Medulla oblongata (tissue), 1 donor: ENCODE data around the gene PARD3.
"Not testable (repeated sequence)": the region's sequence is repeated elsewhere in the genome, so short reads cannot be mapped to it uniquely, and the experiment has no call there.

Source experiments
- DNase-seq: peaks from one replicate; pipeline ENCODE4 v3.0.0-alpha.2; 2015; ENCODE audit errors: extremely low spot score

Gene PARD3

GRCh38 chr10:34078745-34079470 is 736.2 kb downstream of the PARD3 start:
- no peak for DNase-seq

- no peak for DNase-seq
These were observed 736.9 kb downstream of the PARD3 start for GRCh38 chr10:34078017-34078744.

DNA sequence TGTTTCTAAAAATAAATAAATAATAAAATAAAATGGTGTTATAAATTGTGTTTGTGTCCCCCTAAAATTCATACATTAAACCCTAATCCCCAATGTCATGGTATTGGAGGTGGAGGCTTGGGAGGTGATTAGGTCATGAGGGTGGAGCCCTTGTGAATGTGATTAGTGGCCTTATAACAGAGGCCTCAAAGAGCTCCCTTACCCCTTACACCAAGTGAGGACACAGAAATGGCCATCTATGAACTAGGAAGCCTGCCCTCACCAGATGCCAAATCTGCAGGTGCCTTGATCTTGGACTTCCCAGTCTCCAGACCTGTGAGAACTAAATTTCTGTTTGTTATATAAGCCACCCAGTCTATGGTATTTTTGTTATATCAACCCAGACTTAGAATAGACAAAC is 738.7 kb downstream of the PARD3 start:
- no peak for DNase-seq

- no peak for DNase-seq
These were observed 739.7 kb downstream of the PARD3 start for GRCh38 chr10:34075254-34075926.

DNA sequence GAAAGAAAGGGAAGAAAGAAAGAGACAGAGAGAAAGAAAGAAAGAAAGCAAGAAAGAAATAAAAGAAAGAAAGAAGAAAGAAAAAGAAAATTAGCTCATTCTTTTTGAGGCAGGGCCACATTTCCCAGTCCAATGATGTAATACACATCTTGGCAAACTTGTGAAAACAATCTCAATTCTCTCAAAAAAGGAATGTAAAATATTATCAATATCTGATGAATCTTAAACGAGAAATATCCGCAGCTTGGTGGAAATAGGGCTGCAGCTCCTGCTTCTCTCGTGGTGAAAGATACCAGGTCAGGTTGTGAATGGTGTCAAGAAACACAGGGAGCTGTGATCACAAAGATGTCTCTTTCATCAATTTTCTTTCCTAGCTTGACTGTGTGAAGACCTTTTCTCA is 741.0 kb downstream of the PARD3 start:
- no peak for DNase-seq

DNA sequence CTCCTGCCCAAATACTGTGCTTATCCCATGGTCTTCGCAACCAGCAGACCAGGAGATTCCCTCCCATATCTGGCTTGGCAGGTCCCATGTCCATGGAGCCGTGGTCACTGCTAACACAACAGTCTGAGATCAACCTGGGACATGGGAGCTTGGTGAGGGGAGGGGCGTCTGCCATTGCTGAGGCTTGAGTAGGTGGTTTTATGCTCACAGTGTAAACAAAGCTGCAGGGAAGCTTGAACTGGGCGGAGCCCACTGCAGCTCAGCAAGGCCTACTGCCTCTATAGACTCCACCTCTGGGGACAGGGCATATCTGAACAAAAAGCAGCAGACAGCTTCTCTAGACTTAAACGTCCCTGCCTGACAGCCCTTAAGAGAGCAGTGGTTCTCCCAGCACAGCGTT is 747.4 kb downstream of the PARD3 start:
- not testable (repeated sequence) for DNase-seq

GRCh38 chr10:34063592-34063991 is 751.5 kb downstream of the PARD3 start:
- no peak for DNase-seq

- no peak for DNase-seq
These were observed 753.3 kb downstream of the PARD3 start for GRCh38 chr10:34061841-34062240.
